GM12878 (cell line): ENCODE measurements around the gene F13A1. TPM values are rescaled to one million over a fixed set of nuclear protein-coding genes. Genes with fewer than 3 reads are reported as not detected.

Source experiments
- BACH1 ChIP-seq: fragments of 450-650 bp; IDR thresholded peaks from 2 replicates; pipeline ENCODE4 v1.6.1; 2017; ENCODE audit warnings: mild to moderate bottlenecking, borderline replicate concordance
- CBFB ChIP-seq: IDR thresholded peaks from 2 replicates; pipeline ENCODE4 v1.6.1; 2016; ENCODE audit warnings: antibody characterized with exemption, low read depth
- ELK1 ChIP-seq: IDR thresholded peaks from 2 replicates; pipeline ENCODE4 v1.6.1; 2012; ENCODE audit warnings: low read depth, low read length, improper control_type of control experiment
- EZH2 ChIP-seq: IDR thresholded peaks from 2 replicates; pipeline ENCODE4 v1.6.1; 2012; ENCODE audit warnings: low read depth, mild to moderate bottlenecking, control low read depth, inconsistent platforms, low read length, borderline replicate concordance; ENCODE audit not compliant: control insufficient read depth
- IKZF2 ChIP-seq, 2 experiments: fragments of 450-650 bp; IDR thresholded peaks; 2 replicates each; pipeline ENCODE4 v1.6.1; 2017; ENCODE audit warnings: mild to moderate bottlenecking in 2 of 2, moderate library complexity in 2 of 2
- NFYB ChIP-seq: IDR thresholded peaks from 2 replicates; pipeline ENCODE4 v1.6.1; 2011; ENCODE audit warnings: low read depth, mild to moderate bottlenecking, low read length, improper control_type of control experiment, moderate library complexity; ENCODE audit not compliant: insufficient read depth
- PBX3 ChIP-seq: IDR thresholded peaks from 2 replicates; pipeline ENCODE4 v1.6.1; 2011; ENCODE audit warnings: mild to moderate bottlenecking, low read depth, low read length, moderate library complexity; ENCODE audit not compliant: insufficient replicate concordance
- RAD21 ChIP-seq: IDR thresholded peaks from 2 replicates; pipeline ENCODE4 v1.6.1; 2011; ENCODE audit warnings: mild to moderate bottlenecking, low read depth, low read length, moderate library complexity; ENCODE audit not compliant: insufficient read depth
- RB1 ChIP-seq: fragments of 450-650 bp; formaldehyde crosslinking; IDR thresholded peaks from 2 replicates; pipeline ENCODE4 v1.6.1; 2017; ENCODE audit warnings: mild to moderate bottlenecking, borderline replicate concordance
- RELA ChIP-seq: fragments of 450-650 bp; IDR thresholded peaks from 2 replicates; pipeline ENCODE4 v1.8.0; 2014; ENCODE audit warnings: borderline replicate concordance; ENCODE audit not compliant: partially characterized antibody
- RELB ChIP-seq: fragments of 450-650 bp; IDR thresholded peaks from 2 replicates; pipeline ENCODE4 v1.6.1; 2017; ENCODE audit warnings: low read depth, mild to moderate bottlenecking, moderate library complexity
- SMC3 ChIP-seq: IDR thresholded peaks from 2 replicates; pipeline ENCODE4 v1.6.1; 2011; ENCODE audit warnings: low read length, improper control_type of control experiment, borderline replicate concordance
- SREBF2 ChIP-seq: IDR thresholded peaks from 2 replicates; pipeline ENCODE4 v1.6.1; 2012; ENCODE audit warnings: mild to moderate bottlenecking, low read length
- SUZ12 ChIP-seq: fragments of 200-600 bp; sonication (generic); IDR thresholded peaks from one replicate; pipeline ENCODE4 v1.6.1; 2018; ENCODE audit warnings: antibody characterized with exemption, mild to moderate bottlenecking; ENCODE audit not compliant: unreplicated experiment
- TCF3 ChIP-seq: IDR thresholded peaks from 2 replicates; pipeline ENCODE4 v1.6.1; 2012; ENCODE audit warnings: low read depth, mild to moderate bottlenecking, low read length, borderline replicate concordance; ENCODE audit not compliant: insufficient read depth
- USF1 ChIP-seq: IDR thresholded peaks from 2 replicates; pipeline ENCODE4 v1.6.1; 2011; ENCODE audit warnings: borderline replicate concordance, low read depth, mild to moderate bottlenecking, moderate library complexity, mixed read lengths, low read length; ENCODE audit not compliant: insufficient read depth; ENCODE audit errors: extremely low read length
- ZBTB4 ChIP-seq: fragments of 450-650 bp; formaldehyde crosslinking; IDR thresholded peaks from 2 replicates; pipeline ENCODE4 v1.4.0; 2022; ENCODE audit warnings: mild to moderate bottlenecking, moderate library complexity
- ZNF622 ChIP-seq: fragments of 450-650 bp; IDR thresholded peaks from 2 replicates; pipeline ENCODE4 v1.6.1; 2017; ENCODE audit warnings: mild to moderate bottlenecking, inconsistent platforms
- polyA plus RNA-seq, 11 experiments: library from polyadenylated mRNA; depleted of rRNA in 4 of 11; unstranded in 6 of 11; stranded (reverse) in 5 of 11; fragments of >200 nt; fragmentation: Nextera tagmentation in 4 of 11; fragmentation: Illumina TruSeq in 1 of 11; extraction: Ambion mirVana in 4 of 11; extraction: Trizol in 1 of 11; gene quantifications; 1 replicate in 1 of 11; 2 replicates in 10 of 11; pipeline versions ENCODE4 v1.2.1 to v1.2.3, GENCODE V29; 2011 to 2016; ENCODE audit warnings: inconsistent platforms in 2 of 11, missing spikeins in 2 of 11, low read depth in 1 of 11
- total RNA-seq, 4 experiments: library from RNA; depleted of rRNA in 3 of 4; stranded (reverse); fragments of >200 nt in 3 of 4; fragmentation: Illumina TruSeq in 1 of 4; extraction: Trizol in 1 of 4; gene quantifications; 2 replicates each; pipeline versions ENCODE4 v1.2.1 to v1.2.3, GENCODE V29; 2013 to 2021

Gene F13A1
- total and polyA plus RNA-seq, 10 of the 15 experiments (the other 5 are each of a cell fraction or from before 2014, with no cell fraction given) = 0.48 to 1.8 (median 1.0) TPM

- TF ChIP-seq SMC3 (peak; percentile 23; the same call in 1 of the 2 replicates), SREBF2 (no peak), IKZF2 (IDR thresholded peaks at IDR 0.05) (peak; percentile 92 to 94), NFYB (no peak), EZH2 (no peak), RB1 (no peak), SUZ12 (no peak), PBX3 (peak; percentile 79), CBFB (no peak), RELB (peak; percentile 93), USF1 (no peak), ZBTB4 (no peak), TCF3 (peak; percentile 96; the same call in 1 of the 2 replicates), ZNF622 (no peak), BACH1 (peak; percentile 61; the same call in 1 of the 2 replicates), ELK1 (no peak), RAD21 (0 out of 2 replicates have a peak, but pooled peaks have one; percentile 32), RELA (no peak)
Observed at GRCh38 chr6:6331393-6331792, 10.9 kb upstream of the F13A1 start (continued).
